HepG2 (cell line): ENCODE measurements around the gene TMEM120A. TPM values are rescaled to one million over a fixed set of nuclear protein-coding genes. Genes with fewer than 3 reads are reported as not detected.
"Not testable (repeated sequence)": the region's sequence is repeated elsewhere in the genome, so short reads cannot be mapped to it uniquely, and the experiment has no call there.

Experiments used
- ATAC-seq: fragments of 200-7000 bp; cut with Tn5 transposase; 3 replicates; pipeline ENCODE4 v1.9.1; 2020; ENCODE audit warnings: mild to moderate bottlenecking, moderate library complexity
- BruUV-seq: library from RNA; stranded (reverse); fragments of 400-500 nt; replicated peaks from 2 replicates; lab custom pipeline; 2021; lab: Mats Ljungman, UMichigan
- CTCF ChIA-PET: fragments of 300-600 bp; formaldehyde crosslinking; extraction: SDS; loops from one replicate; lab custom pipeline; 2021; ENCODE audit warnings: low total read pairs, inconsistent platforms, low intra/inter-chr PET ratio; lab: Yijun Ruan, JAX
- POLR2A ChIA-PET: fragments of 350-600 bp; sonication (Branson Sonifier 250); formaldehyde crosslinking; loops from one replicate; lab custom pipeline; 2020; ENCODE audit warnings: antibody characterized with exemption, inconsistent platforms; lab: Yijun Ruan, JAX
- DNase-seq: peaks from one replicate; pipeline ENCODE4 v3.0.0-alpha.2; 2015; ENCODE audit warnings: low spot score
- FAIRE-seq: peaks from 3 replicates; lab custom pipeline; 2011; peaks lifted over from hg19 to GRCh38; lab: Jason Lieb, UNC
- H2AFZ ChIP-seq: one replicate; pipeline ENCODE4 v1.6.1; 2011; ENCODE audit warnings: low read length, inconsistent platforms
- H3K27ac ChIP-seq: fragments of 300-600 bp; 3 replicates; pipeline ENCODE4 v1.8.0; 2011; ENCODE audit warnings: mixed run types, mild to moderate bottlenecking, mixed read lengths, low read length, inconsistent platforms; ENCODE audit not compliant: insufficient read depth; ENCODE audit errors: extremely low read length
- H3K27me3 ChIP-seq, 2 experiments: fragments of 200-600 bp in 1 of 2; 2 replicates in 1 of 2; 3 replicates in 1 of 2; pipeline versions ENCODE4 v1.6.0 to v1.8.0; 2011; ENCODE audit warnings: low read length in 2 of 2, mild to moderate bottlenecking in 2 of 2, moderate library complexity in 2 of 2, inconsistent platforms in 1 of 2; ENCODE audit not compliant: insufficient read depth in 2 of 2, control insufficient read depth in 1 of 2
- H3K36me3 ChIP-seq, 2 experiments: fragments of 200-600 bp in 1 of 2; replicated peaks in 1 of 2; 2 replicates in 1 of 2; 3 replicates in 1 of 2; pipeline versions ENCODE4 v1.5.1 to v1.8.0; 2011; ENCODE audit warnings: low read length in 2 of 2, inconsistent platforms in 1 of 2; ENCODE audit not compliant: insufficient read depth in 2 of 2, control insufficient read depth in 1 of 2
- H3K4me1 ChIP-seq: 2 replicates; pipeline ENCODE4 v1.5.1; 2012; ENCODE audit warnings: low read length, inconsistent platforms; ENCODE audit not compliant: insufficient read depth
- H3K4me2 ChIP-seq: 2 replicates; pipeline ENCODE4 v1.6.0; 2011; ENCODE audit warnings: low read depth, low read length, inconsistent platforms
- H3K4me3 ChIP-seq, 3 experiments: fragments of 200-600 bp in 1 of 3; sonication (generic), shearing (Covaris generic) in 1 of 3; replicated peaks in 1 of 3; 2 replicates each; pipeline ENCODE4 v1.5.1; 2011 to 2016; ENCODE audit warnings: low read length in 3 of 3, inconsistent platforms in 2 of 3, low read depth in 2 of 3, mild to moderate bottlenecking in 2 of 3, control low read depth in 1 of 3, mixed read lengths in 1 of 3; ENCODE audit not compliant: insufficient read depth in 1 of 3
- H3K79me2 ChIP-seq: one replicate; pipeline ENCODE4 v1.6.1; 2011; ENCODE audit warnings: low read length, inconsistent platforms; ENCODE audit not compliant: insufficient read depth
- H3K9ac ChIP-seq: 2 replicates; pipeline ENCODE4 v1.6.0; 2011; ENCODE audit warnings: mild to moderate bottlenecking, low read depth, low read length, inconsistent platforms; ENCODE audit not compliant: insufficient read depth
- H3K9me3 ChIP-seq: 2 replicates; pipeline ENCODE4 v1.5.1; 2012; ENCODE audit warnings: mild to moderate bottlenecking, low read length
- H4K20me1 ChIP-seq: 2 replicates; pipeline ENCODE4 v1.6.0; 2011; ENCODE audit warnings: inconsistent platforms, mild to moderate bottlenecking, low read length, moderate library complexity; ENCODE audit not compliant: insufficient read depth
- HOXA3 ChIP-seq: sonication (generic); formaldehyde crosslinking; IDR thresholded peaks from 2 replicates; pipeline ENCODE4 v1.5.0; 2020; ENCODE audit warnings: missing genetic modification reagents
- KDM5A ChIP-seq: fragments of 200-600 bp; sonication (generic); IDR thresholded peaks from 2 replicates; pipeline ENCODE4 v1.7.0; 2018; ENCODE audit warnings: antibody characterized with exemption, mild to moderate bottlenecking, low read length, borderline replicate concordance
- KLF13 ChIP-seq: sonication (generic); formaldehyde crosslinking; IDR thresholded peaks from 2 replicates; pipeline ENCODE4 v1.4.0; 2020; ENCODE audit warnings: mild to moderate bottlenecking, missing genetic modification reagents
- MAFF ChIP-seq: IDR thresholded peaks from 2 replicates; pipeline ENCODE4 v1.6.1; 2011; ENCODE audit warnings: low read depth, low read length, improper control_type of control experiment
- MAFK ChIP-seq, 2 experiments: IDR thresholded peaks in 1 of 2; conservative IDR thresholded peaks in 1 of 2; 2 replicates each; pipeline ENCODE4 v1.6.1; 2011; ENCODE audit warnings: improper control_type of control experiment in 2 of 2, low read length in 2 of 2
- MEIS2 ChIP-seq: sonication (generic); formaldehyde crosslinking; IDR thresholded peaks from 2 replicates; pipeline ENCODE4 v1.9.0; 2021; ENCODE audit warnings: mild to moderate bottlenecking, missing genetic modification reagents
- RBM39 ChIP-seq: fragments of 200-400 bp; formaldehyde crosslinking; IDR thresholded peaks from one replicate; pipeline ENCODE4 v1.6.1; 2018; ENCODE audit warnings: antibody characterized with exemption, mild to moderate bottlenecking, low read depth, low read length; ENCODE audit not compliant: poor library complexity, severe bottlenecking
- SNAPC2 ChIP-seq: sonication (generic); formaldehyde crosslinking; IDR thresholded peaks from 2 replicates; pipeline ENCODE4 v1.8.1; 2022; ENCODE audit warnings: mild to moderate bottlenecking, missing genetic modification reagents
- TCF12 ChIP-seq, 2 experiments: fragments of 450-650 bp in 1 of 2; sonication (generic) in 1 of 2; formaldehyde crosslinking in 1 of 2; IDR thresholded peaks; 2 replicates each; pipeline versions ENCODE4 v1.6.1 to v1.8.0; 2017 to 2022; ENCODE audit warnings: antibody characterized with exemption in 1 of 2, mild to moderate bottlenecking in 1 of 2, missing genetic modification reagents in 1 of 2, moderate library complexity in 1 of 2
- ZIK1 ChIP-seq: sonication (generic); formaldehyde crosslinking; IDR thresholded peaks from 2 replicates; pipeline ENCODE4 v1.5.0; 2020; ENCODE audit warnings: mild to moderate bottlenecking, low read depth, missing genetic modification reagents, borderline replicate concordance
- ZNF775 ChIP-seq: sonication (generic); formaldehyde crosslinking; IDR thresholded peaks from 2 replicates; pipeline ENCODE4 v1.4.0; 2020; ENCODE audit warnings: missing genetic modification reagents, mild to moderate bottlenecking, moderate library complexity, borderline replicate concordance
- WGBS: methylation state at CpG from one replicate; pipeline ENCODE4 v1.1.6; 2017; ENCODE audit warnings: low lambda C conversion rate; 5-methylcytosine and 5-hydroxymethylcytosine counted together
- in situ Hi-C: cut with HindIII; loops from 2 replicates; pipeline ENCODE4 v1.10.0; 2017; ENCODE audit warnings: low pct_unique_long_range_greater_than_20kb; ENCODE audit not compliant: extremely low pct_ligation_motif_present
- intact Hi-C: fragments of 100-400 bp; cut with micrococcal nuclease; formaldehyde crosslinking; loops from one replicate; pipeline ENCODE4 v1.10.0; 2022; ENCODE audit not compliant: unreplicated experiment
- polyA plus RNA-seq, 8 experiments: library from polyadenylated mRNA; depleted of rRNA in 3 of 8; stranded (reverse) in 7 of 8; unstranded in 1 of 8; fragments of >200 nt; fragmentation: Illumina TruSeq in 4 of 8; extraction: Trizol in 4 of 8; gene quantifications; 2 replicates each; pipeline versions ENCODE4 v1.2.1 to v1.2.3, GENCODE V29; 2011 to 2016; ENCODE audit warnings: low read depth in 4 of 8, missing spikeins in 1 of 8, mixed read lengths in 1 of 8; ENCODE audit not compliant: insufficient read depth in 1 of 8
- total RNA-seq, 5 experiments: library from RNA; depleted of rRNA; stranded (reverse); fragments of >200 nt; fragmentation: Illumina TruSeq; extraction: Trizol; gene quantifications; 2 replicates each; pipeline ENCODE4 v1.2.3, GENCODE V29; 2016; ENCODE audit warnings: low read depth in 1 of 5

Gene TMEM120A
- total and polyA plus RNA-seq, 2 of the 13 experiments (the other 11 are each of a cell fraction or from before 2014, with no cell fraction given): 40.3 to 102 TPM

DNA sequence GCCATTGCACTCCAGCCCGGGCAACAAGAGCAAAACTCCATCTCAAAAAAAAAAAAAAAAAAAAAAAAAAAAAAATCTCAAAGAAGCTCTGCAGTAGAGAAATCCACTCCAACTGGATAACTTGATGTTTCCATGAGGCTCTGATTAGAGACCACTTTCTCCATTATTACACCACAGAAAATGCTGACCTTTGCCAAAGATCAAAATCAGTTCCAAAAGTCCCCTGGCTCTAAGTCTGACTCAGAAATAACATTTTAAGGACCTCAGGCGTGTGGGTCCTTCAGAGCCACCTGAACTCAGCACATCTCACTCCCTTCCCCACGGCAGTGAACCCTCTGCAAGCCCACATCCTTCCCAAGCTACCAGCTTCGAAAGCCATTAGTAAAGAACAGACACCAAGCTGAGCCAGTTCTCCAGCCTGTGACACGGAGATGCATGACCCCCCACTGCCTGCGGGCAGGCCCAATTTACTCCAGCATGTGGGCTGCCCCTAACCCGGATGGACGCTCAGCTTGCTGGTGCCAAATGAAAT, 13.8 kb upstream of the TMEM120A start:
- POLR2A ChIA-PET: no interaction called here
- Histone ChIP-seq H2AFZ (no peak overlapping the region), H3K4me3 (no peak overlapping the region), H3K79me2 (no peaks in the 10 kb centered on the region), H3K4me1 (no peaks in the 10 kb centered on the region), H4K20me1 (no peaks in the 10 kb centered on the region), H3K9ac (no peak overlapping the region), H3K27ac (no peak overlapping the region), H3K36me3 (peaks cover 2 to 22% of the 10 kb centered on the region in 2 experiments; a peak in 3 of 5 replicates), H3K27me3 (no peaks in the 10 kb centered on the region), H3K4me2 (no peak overlapping the region), H3K9me3 (no peaks in the 10 kb centered on the region)
- no peak for TF ChIP-seq HOXA3 (CRISPR knock-in tag)
- TF ChIP-seq MEIS2: no peak
- TF ChIP-seq KDM5A: no peak
- no peak for TF ChIP-seq TCF12 (IDR thresholded peaks at IDR 0.05)
- no peak for TF ChIP-seq TCF12 (CRISPR knock-in tag; IDR thresholded peaks at IDR 0.05)
- TF ChIP-seq SNAPC2 (CRISPR knock-in tag): no peak
- TF ChIP-seq MAFK (conservative IDR thresholded peaks at IDR 0.05 in 1 of 2, IDR thresholded peaks at IDR 0.05 in 1 of 2; ENCODE audit: low read length in 2 of 2): peak; percentile 48; a peak in 3 of 4 replicates
- no peak for TF ChIP-seq ZIK1
- TF ChIP-seq RBM39: no peak
- TF ChIP-seq ZNF775 (CRISPR knock-in tag): no peak
- 0 out of 2 replicates have a peak, but pooled peaks have one; percentile 27 for TF ChIP-seq MAFF
- TF ChIP-seq KLF13 (CRISPR knock-in tag): no peak
- intact Hi-C loops: no loop called here
- ATAC-seq: no peak
- 86% methylated on average over 8 of the region's 8 CpGs for WGBS
- CTCF ChIA-PET: no interaction called here
- no TSS peak for BruUV-seq
- no peak for FAIRE-seq
- in situ Hi-C loops: no loop called here
- DNase-seq: no peak

DNA sequence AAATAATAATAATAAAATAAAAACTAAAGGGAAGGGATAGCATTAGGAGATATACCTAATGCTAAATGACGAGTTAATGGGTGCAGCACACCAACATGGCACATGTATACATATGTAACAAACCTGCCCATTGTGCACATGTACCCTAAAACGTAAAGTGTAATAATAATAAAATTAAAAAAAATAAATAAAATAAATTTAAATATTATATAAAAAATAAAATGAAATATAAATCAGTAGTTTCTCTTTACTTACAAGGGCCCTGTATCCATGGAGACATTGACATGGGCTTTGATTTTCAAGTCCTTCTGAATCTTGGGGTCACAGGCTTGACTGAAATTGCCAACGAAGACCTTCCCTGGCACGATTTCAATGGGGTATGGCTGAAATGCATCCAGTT, 10.6 kb upstream of the TMEM120A start:
- 100% methylated on average over 4 of the region's 4 CpGs for WGBS
- H4K20me1 ChIP-seq, H3K9me3 ChIP-seq, POLR2A ChIA-PET, H3K27me3 ChIP-seq, H3K4me2 ChIP-seq, H3K79me2 ChIP-seq, H3K4me3 ChIP-seq, H3K9ac ChIP-seq, intact Hi-C loops, DNase-seq, FAIRE-seq, CTCF ChIA-PET, H3K27ac ChIP-seq, ATAC-seq, BruUV-seq, in situ Hi-C loops, H2AFZ ChIP-seq, H3K4me1 ChIP-seq: not testable (repeated sequence)
- H3K36me3 ChIP-seq: peaks cover 4 to 32% of the 10 kb centered on the region in 2 experiments; a peak in 4 of 5 replicates
